ENCODE data around the gene RUBCNL. TPM values are rescaled to one million over a fixed set of nuclear protein-coding genes. Genes with fewer than 3 reads are reported as not detected.

The RUBCNL gene
- total and polyA plus RNA-seq, 2 experiments from 2014 or later, result 4.2 to 5.9 TPM

GRCh38 chr13:46379611-46380010 lies 7.4 kb downstream of the RUBCNL start:
- Histone ChIP-seq H3K4me3 (no peak overlapping the region), H3K79me2 (replicated peaks; ENCODE audit: insufficient read depth) (no peaks in the 10 kb centered on the region; the same call in 1 of the 2 replicates), H3K27ac (ENCODE audit: low read depth) (no peak overlapping the region), H3K27me3 (ENCODE audit: insufficient read depth) (peaks cover 8% of the 10 kb centered on the region), H2AFZ (no peak overlapping the region), H4K20me1 (replicated peaks; ENCODE audit: insufficient read depth) (no peaks in the 10 kb centered on the region), H3K4me1 (ENCODE audit: insufficient read depth) (no peaks in the 10 kb centered on the region), H3K36me3 (ENCODE audit: insufficient read depth) (no peaks in the 10 kb centered on the region), H3K4me2 (no peak overlapping the region), H3F3A (replicated peaks; ENCODE audit: low read depth) (no peaks in the 10 kb centered on the region), H3K9me2 (ENCODE audit: insufficient read depth) (no peaks in the 10 kb centered on the region)
- H3K4me3 Mint-ChIP-seq, result no peak overlapping the region
- H3K9me3 Mint-ChIP-seq, result no peaks in the 10 kb centered on the region
- no peak for DNase-seq (ENCODE audit: low spot score)
- no peaks in the 10 kb centered on the region for H3K4me1 Mint-ChIP-seq
- H3K36me3 Mint-ChIP-seq (ENCODE audit: low read depth), result no peaks in the 10 kb centered on the region
- ATAC-seq, result no peak
- peaks cover 2% of the 10 kb centered on the region for H3K27me3 Mint-ChIP-seq (ENCODE audit: insufficient read depth, low read depth, poor library complexity)
- no peak overlapping the region for H3K27ac Mint-ChIP-seq
- no peak for TF ChIP-seq ZNF462 (CRISPR knock-in tag; IDR thresholded peaks at IDR 0.05)
- no peak for TF ChIP-seq JUNB (IDR thresholded peaks at IDR 0.05; ENCODE audit: unreplicated experiment)

- no peaks in the 10 kb centered on the region for H3K4me1 ChIP-seq (ENCODE audit: insufficient read depth)
- ATAC-seq, result no peak
- Mint-ChIP-seq H3K27me3 (ENCODE audit: insufficient read depth, low read depth, poor library complexity) (peaks cover 2% of the 10 kb centered on the region), H3K27ac (no peak overlapping the region), H3K9me3 (no peaks in the 10 kb centered on the region), H3K4me3 (no peak overlapping the region), H3K4me1 (no peaks in the 10 kb centered on the region), H3K36me3 (ENCODE audit: low read depth) (no peaks in the 10 kb centered on the region)
- no peak overlapping the region for H2AFZ ChIP-seq
- no peaks in the 10 kb centered on the region for H3K27me3 ChIP-seq (ENCODE audit: insufficient read depth)
- H3K9me2 ChIP-seq (ENCODE audit: insufficient read depth), result no peaks in the 10 kb centered on the region
- H3K36me3 ChIP-seq (ENCODE audit: insufficient read depth), result no peaks in the 10 kb centered on the region
- no peaks in the 10 kb centered on the region for H3F3A ChIP-seq (replicated peaks; ENCODE audit: low read depth)
- no peak overlapping the region for H3K27ac ChIP-seq (ENCODE audit: low read depth)
- no peaks in the 10 kb centered on the region; the same call in 1 of the 2 replicates for H3K79me2 ChIP-seq (replicated peaks; ENCODE audit: insufficient read depth)
- H3K4me3 ChIP-seq, result no peak overlapping the region
- H4K20me1 ChIP-seq (replicated peaks; ENCODE audit: insufficient read depth), result no peaks in the 10 kb centered on the region
- no peak overlapping the region for H3K4me2 ChIP-seq
- no peak for DNase-seq (ENCODE audit: low spot score)
- no peak for TF ChIP-seq STAT1 (IDR thresholded peaks at IDR 0.05; ENCODE audit: unreplicated experiment)
- TF ChIP-seq EZH2phosphoT487 (IDR thresholded peaks at IDR 0.05; ENCODE audit: unreplicated experiment), result no peak
- no peak for TF ChIP-seq ZNF114 (CRISPR knock-in tag; IDR thresholded peaks at IDR 0.05)
- no peak for TF ChIP-seq EZH2 (IDR thresholded peaks at IDR 0.05; ENCODE audit: low read depth, unreplicated experiment)
- TF ChIP-seq JUNB (IDR thresholded peaks at IDR 0.05; ENCODE audit: unreplicated experiment), result no peak
- no peak for TF ChIP-seq ZNF331 (CRISPR knock-in tag; IDR thresholded peaks at IDR 0.05; ENCODE audit: low read depth)
- no peak for TF ChIP-seq REST (IDR thresholded peaks at IDR 0.05; ENCODE audit: unreplicated experiment)
- TF ChIP-seq ETS1 (IDR thresholded peaks at IDR 0.05), result no peak
- TF ChIP-seq CREB1 (CRISPR knock-in tag; IDR thresholded peaks at IDR 0.05; ENCODE audit: low read depth), result no peak
Measured at GRCh38 chr13:46378411-46378810, 8.6 kb downstream of the RUBCNL start.
